GM20000 (cell line): ENCODE measurements around the gene LIF.

ENCODE experiments used
- DNase-seq: peaks from one replicate; pipeline ENCODE4 v3.0.0; 2012; ENCODE audit warnings: low spot score
- TF ChIP-seq, protein P1 (sequence below): IDR thresholded peaks from 2 replicates; pipeline ENCODE4 v1.5.1; 2012; ENCODE audit warnings: mild to moderate bottlenecking, control low read depth; ENCODE audit errors: extremely low read depth, missing control alignments

The LIF gene

GRCh38 chr22:30240541-30241417 is 5.8 kb downstream of the LIF start:
- TF ChIP-seq, protein P1, sequence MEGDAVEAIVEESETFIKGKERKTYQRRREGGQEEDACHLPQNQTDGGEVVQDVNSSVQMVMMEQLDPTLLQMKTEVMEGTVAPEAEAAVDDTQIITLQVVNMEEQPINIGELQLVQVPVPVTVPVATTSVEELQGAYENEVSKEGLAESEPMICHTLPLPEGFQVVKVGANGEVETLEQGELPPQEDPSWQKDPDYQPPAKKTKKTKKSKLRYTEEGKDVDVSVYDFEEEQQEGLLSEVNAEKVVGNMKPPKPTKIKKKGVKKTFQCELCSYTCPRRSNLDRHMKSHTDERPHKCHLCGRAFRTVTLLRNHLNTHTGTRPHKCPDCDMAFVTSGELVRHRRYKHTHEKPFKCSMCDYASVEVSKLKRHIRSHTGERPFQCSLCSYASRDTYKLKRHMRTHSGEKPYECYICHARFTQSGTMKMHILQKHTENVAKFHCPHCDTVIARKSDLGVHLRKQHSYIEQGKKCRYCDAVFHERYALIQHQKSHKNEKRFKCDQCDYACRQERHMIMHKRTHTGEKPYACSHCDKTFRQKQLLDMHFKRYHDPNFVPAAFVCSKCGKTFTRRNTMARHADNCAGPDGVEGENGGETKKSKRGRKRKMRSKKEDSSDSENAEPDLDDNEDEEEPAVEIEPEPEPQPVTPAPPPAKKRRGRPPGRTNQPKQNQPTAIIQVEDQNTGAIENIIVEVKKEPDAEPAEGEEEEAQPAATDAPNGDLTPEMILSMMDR = no peak
- no peak for DNase-seq

GRCh38 chr22:30239488-30240405 is 6.8 kb downstream of the LIF start:
- no peak for DNase-seq
- TF ChIP-seq, protein P1 = no peak

- no peak for DNase-seq
- TF ChIP-seq, protein P1 = no peak
These were observed 7.7 kb downstream of the LIF start for GRCh38 chr22:30238661-30239487.

DNA sequence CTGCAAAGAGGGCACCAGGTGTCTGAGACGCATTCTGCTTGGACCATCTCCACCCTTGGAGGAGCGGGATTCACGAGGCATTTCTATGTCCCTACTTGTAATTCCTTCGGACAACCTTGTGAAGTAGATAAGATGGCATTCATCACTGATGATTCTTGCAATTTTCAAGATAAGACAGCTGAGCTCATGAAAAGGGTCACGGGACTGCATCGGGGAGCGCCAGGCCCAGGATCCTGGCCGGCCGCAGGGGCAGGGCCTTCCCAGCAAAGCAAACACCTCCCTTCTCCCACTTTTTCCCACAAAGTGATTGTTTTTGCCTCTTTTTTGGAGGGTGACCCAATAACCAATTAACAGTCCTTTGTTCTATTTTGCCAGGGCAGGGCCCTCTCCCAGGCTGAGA is 8.4 kb downstream of the LIF start:
- no peak for DNase-seq
- TF ChIP-seq, protein P1 = no peak

DNA sequence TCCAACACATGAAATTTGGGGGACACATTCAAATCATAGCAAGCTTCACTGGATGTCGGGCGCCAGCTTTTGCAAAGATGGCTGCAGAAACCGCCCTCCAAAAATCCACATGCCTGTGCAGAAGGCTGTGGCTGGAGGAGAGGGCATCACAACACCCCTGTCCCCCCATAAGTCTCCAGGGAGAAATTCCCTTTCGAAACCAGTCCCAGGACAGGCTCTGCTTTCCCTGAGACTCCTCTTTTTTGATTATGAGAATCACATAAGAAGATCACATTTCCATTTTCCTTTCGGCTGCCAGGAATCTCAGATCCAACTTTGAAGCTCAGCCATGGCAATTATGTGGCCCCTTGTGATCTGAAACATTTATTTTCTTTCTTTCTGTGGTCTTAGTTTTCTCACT is 9.7 kb downstream of the LIF start:
- TF ChIP-seq, protein P1 = no peak
- no peak for DNase-seq

DNA sequence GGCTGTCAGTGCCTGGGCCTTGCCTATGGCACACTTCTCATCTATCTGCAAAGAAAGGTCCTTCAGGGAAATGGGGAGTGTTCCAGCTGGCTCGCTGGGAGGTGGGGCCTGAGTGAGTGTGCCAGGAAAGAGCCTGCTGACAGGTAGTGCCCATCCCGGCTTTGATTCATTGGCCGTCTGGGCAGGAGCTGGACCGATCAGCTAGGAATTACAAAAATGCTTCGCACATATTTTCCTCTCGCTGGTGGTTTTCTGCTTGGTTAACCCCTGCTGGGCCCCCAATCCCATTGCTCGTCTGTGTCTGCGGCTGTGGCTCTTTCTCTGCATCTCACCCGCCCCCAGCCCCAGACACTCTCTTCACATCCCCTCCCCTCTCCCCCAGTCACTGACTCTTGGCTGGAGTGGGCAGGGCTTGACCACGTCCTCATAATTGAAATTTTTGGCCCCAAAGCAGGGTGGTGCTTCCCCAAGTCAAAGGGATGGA is 10.8 kb downstream of the LIF start:
- DNase-seq = no peak
- TF ChIP-seq, protein P1 = no peak
